ENCODE data around the gene SLC38A8. TPM values are rescaled to one million over a fixed set of nuclear protein-coding genes. Genes with fewer than 3 reads are reported as not detected.

SLC38A8 gene
- total and polyA plus RNA-seq, 2 experiments from 2014 or later, result not detected

GRCh38 chr16:83969771-83970429 lies 72.7 kb downstream of the SLC38A8 start:
- Histone ChIP-seq H3K27ac (no peak overlapping the region), H3K9me3 (ENCODE audit: low read depth) (no peaks in the 10 kb centered on the region), H3K4me1 (ENCODE audit: low read depth) (no peaks in the 10 kb centered on the region), H3K4me3 (no peak overlapping the region), H3K27me3 (peaks cover 12% of the 10 kb centered on the region), H3K36me3 (no peaks in the 10 kb centered on the region)
- DNase-seq (ENCODE audit: low read depth in 1 of 2, low spot score in 1 of 2), result no peak
- TF ChIP-seq, protein P1, sequence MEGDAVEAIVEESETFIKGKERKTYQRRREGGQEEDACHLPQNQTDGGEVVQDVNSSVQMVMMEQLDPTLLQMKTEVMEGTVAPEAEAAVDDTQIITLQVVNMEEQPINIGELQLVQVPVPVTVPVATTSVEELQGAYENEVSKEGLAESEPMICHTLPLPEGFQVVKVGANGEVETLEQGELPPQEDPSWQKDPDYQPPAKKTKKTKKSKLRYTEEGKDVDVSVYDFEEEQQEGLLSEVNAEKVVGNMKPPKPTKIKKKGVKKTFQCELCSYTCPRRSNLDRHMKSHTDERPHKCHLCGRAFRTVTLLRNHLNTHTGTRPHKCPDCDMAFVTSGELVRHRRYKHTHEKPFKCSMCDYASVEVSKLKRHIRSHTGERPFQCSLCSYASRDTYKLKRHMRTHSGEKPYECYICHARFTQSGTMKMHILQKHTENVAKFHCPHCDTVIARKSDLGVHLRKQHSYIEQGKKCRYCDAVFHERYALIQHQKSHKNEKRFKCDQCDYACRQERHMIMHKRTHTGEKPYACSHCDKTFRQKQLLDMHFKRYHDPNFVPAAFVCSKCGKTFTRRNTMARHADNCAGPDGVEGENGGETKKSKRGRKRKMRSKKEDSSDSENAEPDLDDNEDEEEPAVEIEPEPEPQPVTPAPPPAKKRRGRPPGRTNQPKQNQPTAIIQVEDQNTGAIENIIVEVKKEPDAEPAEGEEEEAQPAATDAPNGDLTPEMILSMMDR (IDR thresholded peaks at IDR 0.05; ENCODE audit: low read depth, low read length), result no peak

DNA sequence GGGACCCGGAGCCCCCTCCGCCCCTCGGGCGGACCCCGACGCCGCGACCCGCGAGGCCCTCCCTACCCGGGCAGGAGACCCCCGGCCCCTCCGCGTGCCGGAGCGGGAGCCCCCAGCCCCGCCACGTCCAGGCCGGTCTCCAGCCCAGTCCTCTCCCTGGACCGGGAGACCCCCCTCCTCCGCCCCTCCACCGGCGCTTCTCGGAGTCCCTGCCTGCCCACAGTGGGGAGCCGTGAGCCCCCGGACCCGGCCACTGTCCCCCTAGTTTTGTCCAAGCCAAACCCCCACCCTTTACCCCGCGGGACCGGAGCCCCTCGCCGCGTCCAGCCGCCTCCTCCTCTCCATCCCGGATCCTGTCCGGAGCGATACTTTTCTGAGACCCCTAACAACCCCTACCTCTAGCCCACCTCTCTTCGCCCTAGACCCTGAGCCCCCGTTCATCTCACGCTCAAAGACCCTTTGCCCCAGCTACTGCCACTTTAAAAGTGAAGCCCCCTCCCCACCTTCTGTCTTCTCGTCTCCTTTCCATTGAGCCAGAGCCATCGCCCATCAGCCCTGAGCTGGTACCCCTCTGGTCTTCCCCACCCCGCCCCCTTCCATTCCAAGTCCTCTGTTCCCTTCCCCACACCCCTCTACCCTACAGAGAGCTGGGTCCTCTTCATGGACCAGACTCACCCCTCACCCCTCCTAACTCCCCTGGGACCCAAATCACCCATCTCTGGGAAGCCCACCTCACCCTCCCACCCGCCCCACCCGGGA lies 73.5 kb downstream of the SLC38A8 start:
- TF ChIP-seq, protein P1 (IDR thresholded peaks at IDR 0.05; ENCODE audit: low read depth, low read length), result no peak
- no peaks in the 10 kb centered on the region for H3K9me3 ChIP-seq (ENCODE audit: low read depth)
- H3K27ac ChIP-seq, result no peak overlapping the region
- H3K4me1 ChIP-seq (ENCODE audit: low read depth), result no peaks in the 10 kb centered on the region
- no peaks in the 10 kb centered on the region for H3K36me3 ChIP-seq
- no peak for DNase-seq (ENCODE audit: low read depth in 1 of 2, low spot score in 1 of 2)
- H3K4me3 ChIP-seq, result no peak overlapping the region
- peaks cover 12% of the 10 kb centered on the region for H3K27me3 ChIP-seq

DNA sequence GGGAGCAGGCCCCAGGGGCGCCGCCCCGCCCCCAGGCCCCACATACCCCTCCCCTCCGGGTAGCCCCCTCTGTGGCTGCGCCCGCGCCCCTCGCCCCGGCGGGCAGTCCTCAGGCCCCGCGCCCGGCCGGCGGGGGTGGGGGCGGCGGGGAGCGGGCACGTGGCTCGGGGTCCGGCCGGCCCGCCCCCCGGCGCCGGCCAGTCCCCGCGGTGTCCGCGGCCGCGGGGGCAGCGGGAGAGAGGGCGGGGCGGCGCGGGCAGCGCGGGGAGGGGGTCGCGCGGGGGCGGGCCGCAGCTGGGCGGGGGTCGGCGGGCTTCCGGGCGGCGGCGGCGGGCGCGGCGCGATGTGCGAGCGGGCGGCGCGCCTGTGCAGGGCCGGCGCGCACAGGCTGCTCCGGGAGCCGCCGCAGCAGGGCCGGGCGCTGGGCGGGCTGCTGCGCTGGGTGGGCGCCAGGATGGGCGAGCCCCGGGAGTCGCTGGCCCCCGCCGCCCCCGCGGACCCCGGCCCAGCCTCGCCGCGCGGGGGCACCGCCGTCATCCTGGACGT lies 74.2 kb downstream of the SLC38A8 start:
- Histone ChIP-seq H3K4me3 (peak overlapping the region; percentile 44), H3K27ac (no peak overlapping the region), H3K27me3 (peaks cover 12% of the 10 kb centered on the region), H3K36me3 (no peaks in the 10 kb centered on the region), H3K9me3 (ENCODE audit: low read depth) (no peaks in the 10 kb centered on the region), H3K4me1 (ENCODE audit: low read depth) (no peaks in the 10 kb centered on the region)
- peak in 1 of 2 donors; percentile 50 for DNase-seq (ENCODE audit: low read depth in 1 of 2, low spot score in 1 of 2)
- TF ChIP-seq, protein P1 (IDR thresholded peaks at IDR 0.05; ENCODE audit: low read depth, low read length), result no peak

GRCh38 chr16:83967838-83968305 lies 74.7 kb downstream of the SLC38A8 start, which contains the start of gene NECAB2:
NECAB2 (plus strand) TSS chr16:83968244; CDS start chr16:83968649, 405 bp downstream.
- H3K27ac ChIP-seq, result no peak within 1 kb of the TSS
- H3K9me3 ChIP-seq (ENCODE audit: low read depth), result no peaks in the 10 kb centered on the region
- peaks cover 12% of the 10 kb centered on the region for H3K27me3 ChIP-seq
- DNase-seq (ENCODE audit: low read depth in 1 of 2, low spot score in 1 of 2), result peak; percentile 36 to 72
- no peaks in the 10 kb centered on the region for H3K36me3 ChIP-seq
- no peaks in the 10 kb centered on the region for H3K4me1 ChIP-seq (ENCODE audit: low read depth)
- TF ChIP-seq, protein P1 (IDR thresholded peaks at IDR 0.05; ENCODE audit: low read depth, low read length), result peak; percentile 49
- peak within 1 kb of the TSS; percentile 44 for H3K4me3 ChIP-seq

DNA sequence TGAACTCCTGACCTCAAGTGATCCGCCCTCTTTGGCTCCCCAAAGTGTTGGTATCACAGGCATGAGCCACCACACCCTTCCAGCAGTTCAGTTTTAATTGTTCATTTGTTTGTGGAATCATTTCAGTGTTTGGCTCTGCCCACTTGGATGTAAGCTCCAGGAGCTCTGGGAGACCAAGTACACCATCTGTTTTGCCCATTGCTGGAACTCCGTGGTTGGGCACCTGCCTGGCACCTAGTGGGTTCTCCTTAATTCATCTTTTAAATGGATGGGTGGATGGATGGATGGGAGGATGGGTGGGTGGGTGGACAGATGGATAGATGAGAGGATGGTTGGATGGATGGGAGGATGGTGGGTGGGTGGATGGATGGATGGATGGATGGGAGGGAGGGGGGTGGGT lies 75.5 kb downstream of the SLC38A8 start:
- H3K27ac ChIP-seq, result no peak overlapping the region
- peaks cover 12% of the 10 kb centered on the region for H3K27me3 ChIP-seq
- DNase-seq (ENCODE audit: low read depth in 1 of 2, low spot score in 1 of 2), result no peak
- no peak overlapping the region for H3K4me3 ChIP-seq
- no peaks in the 10 kb centered on the region for H3K4me1 ChIP-seq (ENCODE audit: low read depth)
- TF ChIP-seq, protein P1 (IDR thresholded peaks at IDR 0.05; ENCODE audit: low read depth, low read length), result no peak
- H3K36me3 ChIP-seq, result no peaks in the 10 kb centered on the region
- no peaks in the 10 kb centered on the region for H3K9me3 ChIP-seq (ENCODE audit: low read depth)

Data from cardiac muscle cell (in vitro differentiated cells and primary cell).